ENCODE data around the gene TPM4.

Gene TPM4

DNA sequence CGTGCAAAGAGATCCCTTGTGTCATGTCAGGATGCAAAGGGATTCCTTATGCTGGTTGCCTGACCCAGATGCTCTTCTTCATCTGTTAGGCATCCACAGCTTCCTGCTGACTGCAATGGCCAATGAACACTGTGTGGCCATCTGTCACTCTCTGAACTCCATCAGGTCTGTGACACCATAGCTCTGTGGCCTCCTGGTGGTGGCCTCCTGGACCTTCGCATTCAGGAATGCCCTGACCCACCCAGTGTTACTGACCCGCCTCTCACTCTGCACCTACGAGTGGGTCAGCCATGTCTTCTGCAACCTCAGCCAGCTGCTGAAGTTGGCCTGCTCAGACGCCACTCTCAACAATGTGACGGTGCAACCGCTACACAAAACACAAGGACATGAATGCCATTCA is 23.9 kb upstream of the TPM4 start:
- TF ChIP-seq, protein P1, sequence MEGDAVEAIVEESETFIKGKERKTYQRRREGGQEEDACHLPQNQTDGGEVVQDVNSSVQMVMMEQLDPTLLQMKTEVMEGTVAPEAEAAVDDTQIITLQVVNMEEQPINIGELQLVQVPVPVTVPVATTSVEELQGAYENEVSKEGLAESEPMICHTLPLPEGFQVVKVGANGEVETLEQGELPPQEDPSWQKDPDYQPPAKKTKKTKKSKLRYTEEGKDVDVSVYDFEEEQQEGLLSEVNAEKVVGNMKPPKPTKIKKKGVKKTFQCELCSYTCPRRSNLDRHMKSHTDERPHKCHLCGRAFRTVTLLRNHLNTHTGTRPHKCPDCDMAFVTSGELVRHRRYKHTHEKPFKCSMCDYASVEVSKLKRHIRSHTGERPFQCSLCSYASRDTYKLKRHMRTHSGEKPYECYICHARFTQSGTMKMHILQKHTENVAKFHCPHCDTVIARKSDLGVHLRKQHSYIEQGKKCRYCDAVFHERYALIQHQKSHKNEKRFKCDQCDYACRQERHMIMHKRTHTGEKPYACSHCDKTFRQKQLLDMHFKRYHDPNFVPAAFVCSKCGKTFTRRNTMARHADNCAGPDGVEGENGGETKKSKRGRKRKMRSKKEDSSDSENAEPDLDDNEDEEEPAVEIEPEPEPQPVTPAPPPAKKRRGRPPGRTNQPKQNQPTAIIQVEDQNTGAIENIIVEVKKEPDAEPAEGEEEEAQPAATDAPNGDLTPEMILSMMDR (IDR thresholded peaks at IDR 0.05; ENCODE audit: low read depth, low read length), result no peak
- H3K4me3 ChIP-seq (ENCODE audit: low read depth, low read length), result no peak overlapping the region

DNA sequence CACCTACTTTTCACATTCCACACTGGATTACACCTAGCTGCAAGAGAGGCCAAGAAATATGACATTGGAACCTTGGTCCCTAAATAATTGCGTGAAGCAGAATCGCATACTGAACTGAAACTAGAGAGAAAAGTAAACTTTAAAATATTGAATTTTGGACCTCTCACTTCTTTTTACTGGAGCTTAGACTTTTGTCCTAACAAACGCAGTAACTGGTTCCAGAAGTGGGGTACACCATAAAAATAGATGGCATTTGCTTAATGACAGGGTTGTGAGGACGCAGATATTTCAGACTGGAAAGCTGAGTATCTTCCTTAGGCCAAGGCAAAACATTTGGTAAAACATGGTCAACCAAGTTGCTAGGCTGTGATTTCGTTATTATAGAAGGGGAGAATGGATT is 19.2 kb upstream of the TPM4 start:
- TF ChIP-seq, protein P1 (IDR thresholded peaks at IDR 0.05; ENCODE audit: low read depth, low read length), result no peak
- H3K4me3 ChIP-seq (ENCODE audit: low read depth, low read length), result no peak overlapping the region

GRCh38 chr19:16060294-16060693 is 16.0 kb upstream of the TPM4 start:
- TF ChIP-seq, protein P1 (IDR thresholded peaks at IDR 0.05; ENCODE audit: low read depth, low read length), result no peak
- no peak overlapping the region for H3K4me3 ChIP-seq (ENCODE audit: low read depth, low read length)

DNA sequence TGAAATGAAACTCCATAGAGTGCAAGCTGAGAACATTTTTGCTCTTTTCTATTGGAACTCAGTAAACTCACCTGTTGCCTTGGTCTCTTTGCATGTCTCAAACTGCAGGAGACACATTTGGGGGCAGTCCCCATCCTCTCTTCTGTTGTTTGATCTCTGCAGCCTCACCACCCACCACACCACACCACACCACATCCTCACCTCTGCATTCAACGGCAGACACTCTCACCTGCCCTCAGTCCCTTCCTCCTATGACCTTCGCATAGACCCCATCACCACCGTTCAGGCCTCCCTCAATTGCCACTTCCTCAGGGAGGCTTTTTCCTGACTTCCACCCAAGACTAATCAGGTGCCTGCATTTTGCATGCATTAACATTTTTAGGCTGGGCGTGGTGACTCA is 14.4 kb upstream of the TPM4 start:
- TF ChIP-seq, protein P1 (IDR thresholded peaks at IDR 0.05; ENCODE audit: low read depth, low read length), result no peak
- no peak overlapping the region for H3K4me3 ChIP-seq (ENCODE audit: low read depth, low read length)

DNA sequence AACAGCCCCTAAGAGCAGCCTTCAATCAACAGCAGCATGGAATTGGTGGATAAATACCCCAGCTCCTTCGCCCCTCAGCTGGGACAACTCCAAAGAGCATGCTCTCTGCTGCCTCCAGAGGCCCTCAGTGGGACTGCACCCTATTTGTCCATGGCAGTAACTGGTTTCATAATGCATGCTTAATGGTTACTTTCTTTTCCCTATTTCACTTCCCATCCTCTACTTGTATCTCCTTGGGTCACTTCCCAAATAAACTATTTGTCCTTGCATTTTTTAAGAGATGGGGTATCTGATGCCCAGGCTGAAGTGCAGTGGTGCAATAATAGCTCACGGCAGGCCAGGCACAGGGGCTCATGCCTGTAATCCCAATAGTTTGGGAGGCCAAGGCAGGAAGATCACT is 13.5 kb upstream of the TPM4 start:
- no peak overlapping the region for H3K4me3 ChIP-seq (ENCODE audit: low read depth, low read length)
- TF ChIP-seq, protein P1 (IDR thresholded peaks at IDR 0.05; ENCODE audit: low read depth, low read length), result peak; percentile 97

DNA sequence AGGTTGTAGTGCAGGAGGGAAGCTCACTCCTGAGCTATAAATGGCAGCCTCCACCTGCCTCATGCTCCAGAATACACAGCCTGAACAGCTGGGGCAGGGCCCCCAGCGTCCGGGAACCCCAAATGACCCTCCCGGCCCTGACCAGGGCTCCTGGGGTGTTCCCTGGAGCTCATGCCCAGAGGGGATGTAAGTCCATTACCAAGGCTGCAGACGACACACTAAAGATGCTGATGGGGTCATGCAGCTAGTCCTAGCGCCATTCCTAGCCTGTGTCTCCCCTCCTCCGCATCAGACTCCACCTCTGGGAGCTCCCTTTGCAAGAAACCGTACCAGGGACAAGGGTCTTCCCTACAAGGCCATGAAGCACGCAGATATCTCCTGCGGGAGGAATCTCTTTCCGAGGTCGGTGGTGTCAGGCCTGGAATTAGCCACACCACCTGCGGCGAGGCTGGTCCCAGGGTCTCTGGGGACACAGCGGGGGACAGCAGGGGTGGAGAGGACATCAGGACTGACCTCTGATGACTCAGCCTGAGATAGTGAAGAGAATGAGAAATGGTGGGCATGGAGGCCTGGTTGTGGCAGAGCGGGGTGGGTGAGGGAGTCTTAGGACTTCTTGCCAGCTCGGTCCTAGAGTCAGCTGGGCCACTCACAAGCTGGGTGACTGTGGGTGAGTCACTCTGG is 11.9 kb upstream of the TPM4 start:
- no peak overlapping the region for H3K4me3 ChIP-seq (ENCODE audit: low read depth, low read length)
- TF ChIP-seq, protein P1 (IDR thresholded peaks at IDR 0.05; ENCODE audit: low read depth, low read length), result no peak

DNA sequence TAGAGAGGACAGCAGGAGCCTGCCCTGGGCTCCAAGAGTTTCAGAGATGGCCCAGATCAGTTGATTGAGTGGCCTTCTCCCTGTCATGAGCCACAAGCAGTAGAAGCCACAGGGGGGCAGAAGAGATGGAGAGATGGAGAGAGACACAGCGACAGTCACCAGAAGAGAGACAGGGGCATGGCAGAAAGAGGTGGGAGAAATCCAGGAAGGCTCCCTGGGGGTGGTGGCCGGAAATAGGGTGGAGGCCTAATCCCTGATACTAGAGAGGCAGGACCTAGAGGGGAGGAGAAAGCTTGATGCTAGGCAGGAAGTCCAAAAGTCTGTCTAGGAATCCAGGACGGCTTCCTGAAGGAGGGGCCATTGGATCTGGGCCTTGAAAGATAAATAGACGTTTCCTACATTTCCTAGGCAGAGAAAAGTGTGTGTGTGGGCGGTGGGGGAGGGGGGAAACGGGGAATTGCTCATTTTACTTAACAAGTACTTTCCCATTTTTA is 9.6 kb upstream of the TPM4 start:
- TF ChIP-seq, protein P1 (IDR thresholded peaks at IDR 0.05; ENCODE audit: low read depth, low read length), result no peak

More for the DNA sequence above, 9.6 kb upstream of the TPM4 start:
- peak overlapping the region; percentile 61; the same call in 1 of the 2 replicates for H3K4me3 ChIP-seq (ENCODE audit: low read depth, low read length)
